Activated CD8-positive, alpha-beta memory T cell treated with anti-CD3 and anti-CD28 coated beads, Interleukin-2, amount 10 ng/mL, durations not matched to agents 7 days and 5 days (primary cell): ENCODE results near the gene ELF2. TPM values are rescaled to one million over a fixed set of nuclear protein-coding genes. Genes with fewer than 3 reads are reported as not detected.
"Not testable (repeated sequence)": the region's sequence is repeated elsewhere in the genome, so short reads cannot be mapped to it uniquely, and the experiment has no call there.

Experiments
- ATAC-seq: fragments of 150-1000 bp; cut with Tn5 transposase; one replicate; pipeline ENCODE4 v1.10.0; 2021; ENCODE audit warnings: moderate library complexity
- CTCF ChIA-PET: fragments of 350-600 bp; sonication (Branson Sonifier 250); formaldehyde crosslinking; loops from one replicate; lab custom pipeline; 2021; ENCODE audit warnings: antibody characterized with exemption; lab: Charles Lee
- DNase-seq: peaks from one replicate; pipeline ENCODE4 v3.0.0-alpha.2; 2020
- H3K27ac Mint-ChIP-seq: one replicate; pipeline ENCODE4 v1.8.0; 2021; ENCODE audit warnings: mild to moderate bottlenecking, mixed read lengths
- H3K27me3 Mint-ChIP-seq: one replicate; pipeline ENCODE4 v1.8.0; 2021; ENCODE audit warnings: mixed read lengths
- H3K36me3 Mint-ChIP-seq: one replicate; pipeline ENCODE4 v1.8.0; 2021; ENCODE audit warnings: mild to moderate bottlenecking, mixed read lengths
- H3K4me1 Mint-ChIP-seq: one replicate; pipeline ENCODE4 v1.8.0; 2021; ENCODE audit warnings: mixed read lengths
- H3K4me3 Mint-ChIP-seq: one replicate; pipeline ENCODE4 v1.8.0; 2021; ENCODE audit warnings: mild to moderate bottlenecking, moderate library complexity, mixed read lengths
- H3K9me3 Mint-ChIP-seq: one replicate; pipeline ENCODE4 v1.8.0; 2022; ENCODE audit warnings: low read depth, mixed read lengths
- total RNA-seq, 2 experiments: library from RNA; stranded (reverse); gene quantifications; one replicate each; pipeline ENCODE4 v1.2.3, GENCODE V29; 2021

The ELF2 gene
- 10 to 100 TPM; 27.3 to 39.8 TPM for total RNA-seq

DNA sequence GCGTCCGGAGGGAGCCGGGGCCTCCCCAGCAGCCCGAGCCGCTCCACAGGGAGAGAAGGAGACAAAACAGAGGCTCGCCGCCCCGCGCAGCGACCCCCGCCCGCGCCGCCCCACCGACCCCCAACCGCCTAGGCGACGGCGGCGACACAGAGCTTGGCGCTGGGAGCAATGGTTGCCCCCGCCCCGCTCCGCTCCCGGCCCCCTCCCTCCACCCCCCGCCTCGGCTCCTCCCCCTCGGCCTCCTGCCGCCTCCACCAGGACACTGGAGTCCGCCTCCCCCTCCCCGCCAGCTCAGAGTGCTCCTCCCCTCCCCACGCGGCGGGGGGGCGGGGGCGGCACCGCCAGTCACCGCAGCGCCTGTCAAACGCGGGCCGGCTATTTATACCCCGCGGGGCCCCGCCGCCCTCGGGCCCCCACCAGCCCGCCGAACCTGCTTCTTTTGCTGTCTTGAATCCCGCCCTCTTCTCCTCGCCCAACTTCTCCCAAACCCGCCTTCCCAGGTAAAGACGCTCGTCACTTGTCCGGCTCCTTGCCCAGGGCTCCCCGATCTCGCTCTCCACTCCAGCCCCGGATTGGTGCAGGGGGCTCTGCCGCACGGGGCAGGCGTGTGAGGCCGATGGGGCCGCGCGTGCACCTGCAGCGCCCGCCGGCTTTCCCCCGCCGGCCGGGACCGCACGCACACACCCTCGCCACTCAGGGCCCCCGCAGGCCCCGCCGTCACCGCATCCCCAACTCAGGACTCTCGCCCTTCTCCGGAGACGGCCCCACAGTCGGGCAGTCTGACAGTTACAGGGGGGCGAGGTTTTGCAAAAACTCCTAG lies at the start of gene ELF2:
TSS of gene ELF2 (minus strand) at position 170 of the 820 bp plus-strand sequence. CDS start 39,517 bp downstream, outside the sequence.
- H3K9me3 Mint-ChIP-seq: no peaks in the 10 kb centered on the region
- H3K27me3 Mint-ChIP-seq: peaks cover 36% of the 10 kb centered on the region
- peak within 1 kb of the TSS; percentile 86 for H3K27ac Mint-ChIP-seq
- H3K36me3 Mint-ChIP-seq: no peaks in the 10 kb centered on the region
- peak; percentile 61 for ATAC-seq
- peaks cover 21% of the 10 kb centered on the region for H3K4me1 Mint-ChIP-seq
- CTCF ChIA-PET: interaction anchor here (1.0 to 3.6 kb wide), 6 partner anchors 79 to 147 kb away, joined by 3 to 18 read pairs (median 7); partner anchors contain the start of gene NAA15
- peak within 1 kb of the TSS; percentile 75 for H3K4me3 Mint-ChIP-seq
- DNase-seq: peak; percentile 89

DNA sequence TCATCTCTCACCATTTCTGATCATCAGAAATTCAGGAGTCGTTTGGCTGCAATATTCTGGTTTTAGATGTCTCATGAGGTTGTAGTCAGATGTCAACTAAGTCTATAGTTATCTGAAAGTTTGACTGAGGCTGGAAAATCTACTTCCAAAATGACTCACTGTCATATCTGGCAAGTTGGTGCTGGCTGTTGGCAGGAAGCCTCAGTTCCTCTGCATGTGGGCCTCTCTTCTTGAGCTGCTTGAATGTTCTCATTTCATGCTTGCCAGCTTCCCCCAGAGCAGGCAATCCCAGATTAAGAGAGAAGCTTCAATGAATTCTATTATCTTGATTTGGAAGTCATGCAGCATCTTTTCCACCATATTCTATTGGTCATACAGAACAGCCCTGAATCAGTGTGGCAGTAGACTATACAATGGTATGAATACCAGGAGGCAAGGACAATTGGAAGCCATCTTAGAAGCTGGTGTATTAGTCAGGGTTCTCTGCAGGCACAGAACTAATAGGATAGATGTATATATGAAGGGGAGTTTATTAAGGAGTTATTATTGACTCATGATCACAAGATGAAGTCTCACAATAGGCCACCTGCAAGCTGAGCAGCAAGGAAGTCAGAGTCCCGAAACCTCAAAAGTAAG lies 46.8 kb upstream of the ELF2 start:
- CTCF ChIA-PET: interaction anchor here (1.3 to 2.6 kb wide), 2 partner anchors 72 to 193 kb away, joined by 5 to 11 read pairs; no protein-coding TSS in a partner anchor
- ATAC-seq: peak; percentile 64
- no peak overlapping the region for H3K27ac Mint-ChIP-seq
- H3K36me3 Mint-ChIP-seq: peaks cover 1% of the 10 kb centered on the region
- peak; percentile 43 for DNase-seq
- H3K4me3 Mint-ChIP-seq: no peak overlapping the region
- H3K4me1 Mint-ChIP-seq: peaks cover 17% of the 10 kb centered on the region
- no peaks in the 10 kb centered on the region for H3K27me3 Mint-ChIP-seq
- no peaks in the 10 kb centered on the region for H3K9me3 Mint-ChIP-seq

DNA sequence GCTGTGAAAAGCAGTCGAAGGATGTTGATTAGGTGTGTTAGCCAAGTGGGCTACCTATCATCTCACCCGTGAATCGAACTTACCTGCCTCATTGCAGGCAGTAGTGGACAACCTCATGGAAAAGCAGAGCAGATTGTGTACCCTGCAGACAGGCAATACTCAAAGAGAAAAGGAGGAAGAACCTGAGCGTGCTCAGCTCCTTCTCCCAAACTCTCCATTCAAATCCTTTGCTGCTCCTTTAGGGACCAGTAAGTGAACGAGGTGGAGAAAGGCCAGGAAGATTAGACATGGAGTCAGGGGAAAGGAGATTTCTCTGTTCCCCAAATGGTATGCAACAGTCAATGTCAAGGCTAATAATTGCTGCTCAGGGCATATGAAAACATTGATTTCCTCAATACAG lies 45.2 kb upstream of the ELF2 start:
- no peak overlapping the region for H3K27ac Mint-ChIP-seq
- H3K27me3 Mint-ChIP-seq: no peaks in the 10 kb centered on the region
- no peaks in the 10 kb centered on the region for H3K9me3 Mint-ChIP-seq
- DNase-seq (no peak), ATAC-seq (no peak)
- H3K4me3 Mint-ChIP-seq: no peak overlapping the region
- peaks cover 18% of the 10 kb centered on the region for H3K4me1 Mint-ChIP-seq
- CTCF ChIA-PET: no interaction called here
- peaks cover 1% of the 10 kb centered on the region for H3K36me3 Mint-ChIP-seq

DNA sequence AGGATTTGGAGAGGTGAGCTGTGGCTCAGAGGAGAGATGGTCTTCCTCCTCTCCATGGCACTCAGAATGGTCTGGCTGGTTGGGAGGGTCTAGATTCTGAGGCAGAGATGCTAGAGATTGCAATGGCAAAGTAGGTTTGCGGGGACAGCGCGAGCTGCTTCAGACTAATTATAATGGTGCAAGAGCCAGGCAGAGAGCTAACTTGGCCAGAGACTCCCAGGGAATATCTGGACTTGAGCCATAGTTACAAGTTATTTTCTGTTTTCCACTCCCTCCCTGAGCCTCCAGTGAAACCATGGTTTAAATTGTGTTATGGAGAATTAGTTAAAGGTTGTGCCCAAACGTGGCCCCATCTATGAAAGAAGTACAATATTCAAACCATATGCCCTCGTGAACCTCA lies 44.7 kb upstream of the ELF2 start:
- CTCF ChIA-PET: no interaction called here
- no peaks in the 10 kb centered on the region for H3K9me3 Mint-ChIP-seq
- H3K4me1 Mint-ChIP-seq: peaks cover 18% of the 10 kb centered on the region
- ATAC-seq (no peak), DNase-seq (no peak)
- H3K27ac Mint-ChIP-seq: no peak overlapping the region
- no peaks in the 10 kb centered on the region for H3K27me3 Mint-ChIP-seq
- no peak overlapping the region for H3K4me3 Mint-ChIP-seq
- H3K36me3 Mint-ChIP-seq: peaks cover 1% of the 10 kb centered on the region

DNA sequence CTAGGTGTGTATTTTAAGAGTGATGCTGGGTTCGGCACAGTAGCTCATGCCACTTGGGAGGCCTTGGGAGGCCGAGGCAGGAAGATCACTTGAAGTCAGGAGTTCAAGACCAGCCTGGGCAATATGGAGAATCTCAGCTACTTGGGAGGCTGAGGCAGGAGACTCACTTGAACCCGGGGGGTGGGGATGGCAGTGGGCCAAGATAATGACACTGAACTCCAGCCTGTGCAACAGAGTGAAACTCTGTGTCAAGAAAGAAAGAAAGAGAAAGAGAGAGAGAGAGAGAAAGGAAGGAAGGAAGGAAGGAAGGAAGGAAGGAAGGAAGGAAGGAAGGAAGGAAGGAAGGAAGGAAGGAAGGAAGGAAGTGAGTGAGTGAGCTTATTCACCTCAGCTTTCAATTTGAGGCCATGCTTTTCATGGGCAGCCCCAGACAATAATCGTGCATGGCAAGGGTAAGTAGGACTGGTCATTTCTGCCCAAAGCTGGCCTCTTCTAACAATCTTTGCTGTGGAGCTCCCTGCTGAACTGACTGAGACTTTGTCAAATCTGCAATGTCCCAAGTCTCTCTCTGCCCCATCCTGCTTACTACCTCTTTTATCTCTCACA lies 42.5 kb upstream of the ELF2 start:
- DNase-seq: no peak
- CTCF ChIA-PET: interaction anchor here (0.6 to 0.8 kb wide), 2 partner anchors 11 to 27 kb away, joined by 3 read pairs; no protein-coding TSS in a partner anchor
- ATAC-seq: no peak
- H3K27me3 Mint-ChIP-seq: no peaks in the 10 kb centered on the region
- H3K9me3 Mint-ChIP-seq: no peaks in the 10 kb centered on the region
- H3K4me3 Mint-ChIP-seq: no peak overlapping the region
- peaks cover 1% of the 10 kb centered on the region for H3K36me3 Mint-ChIP-seq
- peaks cover 18% of the 10 kb centered on the region for H3K4me1 Mint-ChIP-seq
- no peak overlapping the region for H3K27ac Mint-ChIP-seq

DNA sequence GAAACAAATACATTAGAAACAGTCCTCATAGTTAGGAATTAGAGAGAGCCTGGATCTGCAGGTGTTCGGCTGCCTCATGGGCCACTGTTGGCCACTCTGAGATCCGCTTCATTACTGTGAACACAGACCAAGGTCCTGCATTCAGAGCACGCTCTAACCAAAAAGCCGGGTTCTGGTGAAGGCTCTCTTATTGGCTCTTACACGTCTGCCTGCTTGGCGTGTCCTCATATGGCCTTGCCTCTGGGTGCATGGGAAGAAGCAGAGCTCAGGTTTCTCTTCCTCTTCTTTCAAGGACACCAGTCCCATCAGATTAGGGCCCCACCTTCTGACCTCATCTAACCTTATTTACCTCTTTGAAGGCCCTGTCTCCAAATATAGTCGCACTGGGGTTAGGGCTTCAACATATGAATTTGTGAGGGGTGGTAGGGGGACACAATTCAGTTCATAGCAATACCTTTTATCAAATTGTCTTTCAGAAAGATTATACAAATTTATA lies 37.1 kb upstream of the ELF2 start:
- CTCF ChIA-PET: no interaction called here
- H3K4me1 Mint-ChIP-seq: peaks cover 3% of the 10 kb centered on the region
- H3K27me3 Mint-ChIP-seq: no peaks in the 10 kb centered on the region
- H3K4me3 Mint-ChIP-seq: no peak overlapping the region
- ATAC-seq (no peak), DNase-seq (no peak)
- no peaks in the 10 kb centered on the region for H3K9me3 Mint-ChIP-seq
- H3K36me3 Mint-ChIP-seq: no peaks in the 10 kb centered on the region
- no peak overlapping the region for H3K27ac Mint-ChIP-seq

DNA sequence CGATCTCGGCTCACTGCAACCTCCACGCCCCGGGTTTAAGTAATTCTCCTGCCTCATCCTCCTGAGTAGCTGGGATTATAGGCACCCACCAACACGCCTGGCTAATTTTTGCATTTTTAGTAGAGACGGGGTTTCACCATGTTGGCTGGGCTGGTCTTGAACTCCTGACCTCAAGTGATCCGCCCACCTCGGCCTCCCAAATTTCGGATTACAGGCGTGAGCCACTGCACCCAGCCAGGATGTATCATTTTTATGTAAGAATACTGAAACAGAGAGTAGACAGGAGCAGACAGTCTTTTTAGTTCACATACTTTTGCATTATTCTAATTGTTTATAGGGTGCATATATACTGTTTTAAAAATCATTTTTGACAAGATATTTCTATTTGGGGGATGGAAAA lies 36.6 kb upstream of the ELF2 start:
- H3K27me3 Mint-ChIP-seq, H3K9me3 Mint-ChIP-seq, ATAC-seq, H3K36me3 Mint-ChIP-seq, H3K27ac Mint-ChIP-seq, H3K4me1 Mint-ChIP-seq, H3K4me3 Mint-ChIP-seq, DNase-seq, CTCF ChIA-PET: not testable (repeated sequence)

DNA sequence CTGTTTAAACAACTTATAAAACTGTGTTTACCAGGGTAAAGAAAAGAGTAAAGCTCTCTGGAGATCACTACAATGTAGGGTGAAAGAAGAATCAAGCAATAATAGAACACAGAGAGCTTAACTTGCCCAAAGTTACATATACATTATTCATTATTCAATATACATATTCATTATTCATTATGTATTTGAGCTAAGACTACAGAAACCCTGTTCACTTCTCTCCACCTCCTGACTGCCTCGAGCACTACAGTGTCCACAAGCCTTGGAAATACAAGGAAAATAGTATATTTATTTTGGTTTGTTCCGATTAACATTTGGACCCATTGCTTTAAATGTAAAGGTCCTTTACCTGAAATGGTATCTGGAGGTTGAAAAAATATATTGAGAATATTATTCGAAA lies 35.9 kb upstream of the ELF2 start:
- peaks cover under 1% of the 10 kb centered on the region for H3K4me1 Mint-ChIP-seq
- ATAC-seq: no peak
- H3K9me3 Mint-ChIP-seq: no peaks in the 10 kb centered on the region
- H3K27ac Mint-ChIP-seq: no peak overlapping the region
- no peaks in the 10 kb centered on the region for H3K27me3 Mint-ChIP-seq
- H3K36me3 Mint-ChIP-seq: no peaks in the 10 kb centered on the region
- H3K4me3 Mint-ChIP-seq: no peak overlapping the region
- DNase-seq: no peak
- CTCF ChIA-PET: no interaction called here

DNA sequence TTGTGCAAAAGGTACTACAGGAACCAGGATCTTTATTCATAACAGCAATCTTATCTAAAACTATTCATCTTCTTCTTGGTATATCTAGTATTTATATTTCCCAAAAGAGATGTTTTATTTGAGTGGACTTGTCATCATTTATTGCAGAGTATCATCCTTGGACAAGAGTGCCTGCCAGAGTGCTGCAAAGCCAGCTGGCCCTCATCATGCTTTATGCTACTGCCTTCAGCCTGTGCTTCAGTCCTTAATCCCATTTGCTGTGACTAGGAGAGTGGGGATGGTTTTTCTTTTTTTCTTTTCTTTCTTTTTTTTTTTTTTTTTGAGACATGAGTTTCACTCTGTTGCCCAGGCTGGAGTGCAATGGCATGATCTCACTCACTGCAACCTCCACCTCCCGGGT lies 33.5 kb upstream of the ELF2 start:
- peaks cover 7% of the 10 kb centered on the region for H3K27me3 Mint-ChIP-seq
- no peak overlapping the region for H3K27ac Mint-ChIP-seq
- no peak overlapping the region for H3K4me3 Mint-ChIP-seq
- peaks cover 2% of the 10 kb centered on the region for H3K4me1 Mint-ChIP-seq
- no peaks in the 10 kb centered on the region for H3K9me3 Mint-ChIP-seq
- H3K36me3 Mint-ChIP-seq: no peaks in the 10 kb centered on the region
- ATAC-seq: no peak
- CTCF ChIA-PET: no interaction called here
- no peak for DNase-seq

DNA sequence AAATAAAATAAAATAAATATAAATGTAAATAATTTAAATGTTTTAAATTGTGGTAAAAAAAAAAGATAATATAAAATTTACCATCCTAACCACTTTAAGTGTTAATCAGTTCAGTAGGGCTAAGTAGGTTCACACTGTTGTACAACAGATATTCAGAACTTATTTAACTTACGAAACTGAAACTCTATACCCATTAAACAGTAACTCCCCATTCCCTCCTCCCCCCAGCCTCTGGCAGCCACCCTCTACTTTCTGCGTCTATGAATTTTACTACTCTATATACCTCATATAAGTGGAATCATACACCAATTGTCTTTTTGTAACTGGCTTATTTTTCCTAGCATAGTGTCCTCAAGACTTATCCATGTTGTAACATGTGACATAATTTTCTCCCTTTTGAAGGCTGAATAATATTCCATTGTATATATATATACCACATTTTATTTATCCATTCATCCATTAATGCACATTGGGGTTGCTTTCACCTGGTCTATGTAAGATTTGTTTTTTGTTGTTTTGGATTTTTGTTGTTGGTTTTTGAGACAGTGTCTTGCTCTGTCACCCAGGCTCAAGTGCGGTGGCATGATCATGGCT lies 32.5 kb upstream of the ELF2 start:
- H3K4me1 Mint-ChIP-seq: peaks cover 2% of the 10 kb centered on the region
- no peaks in the 10 kb centered on the region for H3K36me3 Mint-ChIP-seq
- H3K27ac Mint-ChIP-seq: no peak overlapping the region
- ATAC-seq (no peak), DNase-seq (no peak)
- H3K27me3 Mint-ChIP-seq: peaks cover 7% of the 10 kb centered on the region
- no peak overlapping the region for H3K4me3 Mint-ChIP-seq
- CTCF ChIA-PET: no interaction called here
- H3K9me3 Mint-ChIP-seq: no peaks in the 10 kb centered on the region

DNA sequence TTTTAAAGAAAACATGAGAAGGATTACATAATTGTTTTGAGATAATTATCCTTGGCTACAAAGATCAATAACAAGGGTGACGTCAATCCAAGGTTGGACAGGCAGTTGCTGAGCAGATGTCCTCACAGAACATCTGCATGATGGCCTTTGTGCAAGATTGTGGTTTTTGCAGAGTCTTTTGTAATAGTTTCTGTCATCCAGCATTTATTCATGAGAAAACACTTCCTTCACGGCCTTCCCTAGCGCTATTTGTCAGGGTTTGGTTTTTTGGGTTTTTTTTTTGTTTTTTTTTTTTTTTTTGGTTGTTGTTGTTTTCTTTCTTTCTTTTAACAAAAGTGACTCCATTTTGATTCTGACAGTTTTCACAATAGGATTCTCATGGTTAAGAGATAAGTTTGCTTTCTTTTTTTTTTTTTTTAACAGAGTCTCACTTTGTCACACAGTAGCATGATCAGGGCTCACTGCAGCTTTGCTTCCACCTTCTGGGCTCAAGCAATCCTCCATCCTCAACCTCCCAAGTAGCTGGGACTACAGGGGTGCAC lies 31.5 kb upstream of the ELF2 start:
- H3K36me3 Mint-ChIP-seq: no peaks in the 10 kb centered on the region
- H3K9me3 Mint-ChIP-seq: no peaks in the 10 kb centered on the region
- ATAC-seq: no peak
- H3K27ac Mint-ChIP-seq: no peak overlapping the region
- peaks cover 2% of the 10 kb centered on the region for H3K4me1 Mint-ChIP-seq
- H3K27me3 Mint-ChIP-seq: peaks cover 7% of the 10 kb centered on the region
- DNase-seq: no peak
- CTCF ChIA-PET: interaction anchor here (0.6 to 0.8 kb wide), 2 partner anchors 10 to 20 kb away, joined by 3 to 4 read pairs; no protein-coding TSS in a partner anchor
- H3K4me3 Mint-ChIP-seq: no peak overlapping the region

DNA sequence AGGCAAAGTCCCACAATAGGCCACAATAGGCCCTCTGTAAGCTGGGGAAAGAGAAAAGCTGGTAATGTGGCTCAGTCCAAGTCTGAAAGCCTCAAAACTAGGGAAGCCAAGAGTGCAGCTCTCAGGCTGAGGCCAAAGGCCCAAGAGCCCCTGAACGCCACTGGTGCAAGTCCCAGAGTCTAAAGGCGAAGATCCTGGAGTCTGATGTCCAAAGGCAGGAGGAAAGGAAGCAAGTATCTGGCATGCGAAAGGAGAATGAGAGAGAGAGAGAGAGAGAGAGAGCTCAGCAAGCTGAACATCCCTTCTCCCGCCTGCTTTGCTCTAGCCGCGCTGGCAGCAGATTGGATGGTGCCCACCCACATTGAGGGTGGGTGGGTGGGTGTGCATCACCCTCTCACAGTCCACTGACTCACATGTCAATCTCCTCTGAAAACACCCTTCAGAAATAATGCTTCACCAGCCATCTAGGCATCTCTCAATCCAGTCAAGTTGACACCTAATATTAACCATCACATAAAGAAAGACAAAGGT lies 30.9 kb upstream of the ELF2 start:
- ATAC-seq: no peak
- no peaks in the 10 kb centered on the region for H3K36me3 Mint-ChIP-seq
- CTCF ChIA-PET: interaction anchor here (0.6 kb wide), 1 partner anchor 9 kb away, joined by 3 read pairs; no protein-coding TSS in a partner anchor
- peaks cover 2% of the 10 kb centered on the region for H3K4me1 Mint-ChIP-seq
- no peak overlapping the region for H3K4me3 Mint-ChIP-seq
- H3K9me3 Mint-ChIP-seq: no peaks in the 10 kb centered on the region
- H3K27me3 Mint-ChIP-seq: peaks cover 7% of the 10 kb centered on the region
- H3K27ac Mint-ChIP-seq: no peak overlapping the region
- no peak for DNase-seq
